Activated T-cell treated with anti-CD3 and anti-CD28 coated beads, Interleukin-2, amount 50 U/mL, for 24 hours (primary cell): ENCODE results near the gene MZF1.
A peak's percentile ranks its signal among the peaks of the same experiment; 100 is the strongest.
"Not testable (repeated sequence)": the region's sequence is repeated elsewhere in the genome, so short reads cannot be mapped to it uniquely, and the experiment has no call there.

Source experiments
- DNase-seq: peaks from one replicate; pipeline ENCODE4 v3.0.0-alpha.2; 2020
- H3K27ac Mint-ChIP-seq: 2 replicates; pipeline ENCODE4 v1.8.0; 2020; ENCODE audit warnings: mild to moderate bottlenecking, mixed read lengths
- H3K27me3 Mint-ChIP-seq: 2 replicates; pipeline ENCODE4 v1.8.0; 2020; ENCODE audit warnings: mixed read lengths
- H3K36me3 Mint-ChIP-seq: 2 replicates; pipeline ENCODE4 v1.8.0; 2020; ENCODE audit warnings: low read depth, mixed read lengths
- H3K4me1 Mint-ChIP-seq: 2 replicates; pipeline ENCODE4 v1.8.0; 2020; ENCODE audit warnings: low read depth, mixed read lengths
- H3K4me3 Mint-ChIP-seq: 2 replicates; pipeline ENCODE4 v1.8.0; 2020; ENCODE audit warnings: mild to moderate bottlenecking, moderate library complexity, mixed read lengths
- H3K9me3 Mint-ChIP-seq: 2 replicates; pipeline ENCODE4 v1.8.0; 2020; ENCODE audit warnings: mixed read lengths

The MZF1 gene

DNA sequence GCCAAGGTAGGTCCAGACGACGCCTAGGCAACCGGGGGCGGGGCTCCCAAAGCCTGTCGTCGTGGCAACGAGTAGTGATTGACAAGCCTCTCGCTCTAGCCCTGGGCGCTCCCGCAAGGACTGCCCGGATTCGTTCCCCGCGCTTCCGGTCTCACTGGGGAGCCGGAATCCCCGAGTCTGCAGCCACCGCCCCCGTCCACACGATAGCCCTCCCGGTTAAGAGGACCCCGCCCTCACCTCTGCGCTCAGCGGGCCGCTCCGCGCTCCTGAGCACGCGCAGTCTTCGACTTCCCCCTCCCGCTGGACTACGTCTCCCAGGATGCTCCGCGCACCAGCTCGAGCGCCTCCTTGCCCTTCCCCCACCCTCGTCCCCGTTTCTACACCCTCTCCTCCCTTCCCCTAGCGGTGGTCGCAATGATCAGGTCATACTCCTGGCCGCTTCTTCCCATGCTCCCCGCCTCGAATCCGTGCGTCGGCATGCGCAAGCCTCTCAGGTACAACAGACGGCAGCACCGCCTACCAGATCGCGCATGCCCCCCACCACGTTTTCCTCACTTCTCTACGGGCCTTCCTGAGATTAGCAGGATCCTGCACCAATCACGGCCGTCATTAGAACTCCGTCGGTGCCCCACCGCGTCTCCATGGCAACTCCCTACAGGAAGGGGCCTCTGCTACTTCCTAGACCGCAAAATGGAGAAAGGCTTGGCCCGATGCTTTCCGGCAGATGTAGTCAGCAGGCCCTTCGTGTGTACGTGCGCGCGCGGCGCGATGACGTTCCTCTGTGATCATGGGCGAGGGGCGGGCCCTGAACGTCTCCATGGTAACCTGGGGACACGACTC is at the start of gene MZF1:
TSS of gene MZF1 (minus strand) at position 518 of the 840 bp plus-strand sequence. CDS start 1,946 bp downstream, outside the sequence.
- no peaks in the 10 kb centered on the region for H3K9me3 Mint-ChIP-seq
- H3K4me3 Mint-ChIP-seq: peak within 1 kb of the TSS; percentile 92
- H3K27me3 Mint-ChIP-seq: no peaks in the 10 kb centered on the region
- DNase-seq: peak; percentile 100
- H3K27ac Mint-ChIP-seq: peak within 1 kb of the TSS; percentile 100
- H3K36me3 Mint-ChIP-seq: peaks cover 57% of the 10 kb centered on the region
- H3K4me1 Mint-ChIP-seq: peaks cover 45% of the 10 kb centered on the region

DNA sequence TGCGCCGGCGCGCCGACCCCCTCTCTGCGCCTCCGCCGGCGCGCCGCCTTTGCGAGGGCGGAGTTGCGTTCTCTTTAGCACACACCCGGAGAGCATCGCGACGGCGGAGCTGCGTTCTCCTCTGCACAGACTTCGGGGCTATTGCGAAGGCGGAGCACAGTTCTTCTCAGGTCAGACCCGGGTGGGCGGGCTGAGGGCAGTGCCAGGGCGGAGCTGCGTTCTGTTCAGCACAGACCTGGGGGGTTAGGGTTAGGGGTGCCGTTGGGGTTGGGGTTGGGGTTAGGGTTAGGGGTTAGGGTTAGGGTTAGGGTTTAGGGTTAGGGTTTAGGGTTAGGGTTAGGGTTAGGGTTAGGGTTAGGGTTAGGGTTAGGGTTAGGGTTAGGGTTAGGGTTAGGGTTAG is 34.1 kb upstream of the MZF1 start:
- not testable (repeated sequence) for H3K27ac Mint-ChIP-seq, H3K27me3 Mint-ChIP-seq, H3K4me3 Mint-ChIP-seq

DNA sequence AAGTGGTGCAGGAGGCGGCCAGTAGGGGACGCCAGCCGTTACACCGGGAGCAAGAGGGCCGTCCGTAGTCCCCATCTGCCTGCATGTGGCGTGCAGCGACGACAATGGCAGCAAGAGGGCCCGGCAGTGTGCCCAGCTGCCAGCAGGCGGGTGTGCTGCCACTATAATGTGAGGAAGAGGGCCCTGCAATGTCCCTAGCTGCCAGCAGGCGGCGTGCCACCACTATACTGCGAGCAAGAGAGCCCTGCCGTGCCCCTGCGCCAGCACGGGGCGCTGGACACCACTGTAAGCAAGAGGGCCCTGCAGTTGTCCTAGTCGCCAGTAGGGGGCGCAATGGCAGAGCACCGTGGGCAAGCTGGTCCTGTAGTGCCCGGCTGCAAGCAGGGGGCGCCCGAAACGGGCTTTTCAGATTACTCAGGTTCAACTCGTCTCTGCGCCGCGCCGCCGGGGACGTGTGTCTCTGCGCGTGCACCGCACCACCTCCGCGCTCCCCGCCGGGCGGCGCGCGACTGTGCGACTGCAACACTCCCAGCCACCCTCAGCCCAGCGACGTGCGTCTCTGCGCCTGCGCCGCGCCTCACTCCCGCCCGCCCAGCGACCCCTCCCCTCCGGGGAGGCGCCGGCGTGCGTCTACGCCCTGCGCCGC is 33.2 kb upstream of the MZF1 start:
- not testable (repeated sequence) for DNase-seq, H3K4me3 Mint-ChIP-seq, H3K4me1 Mint-ChIP-seq, H3K27ac Mint-ChIP-seq, H3K36me3 Mint-ChIP-seq, H3K27me3 Mint-ChIP-seq, H3K9me3 Mint-ChIP-seq

More for the DNA sequence above, 34.1 kb upstream of the MZF1 start:
- not testable (repeated sequence) for H3K9me3 Mint-ChIP-seq, H3K36me3 Mint-ChIP-seq, H3K4me1 Mint-ChIP-seq, DNase-seq

DNA sequence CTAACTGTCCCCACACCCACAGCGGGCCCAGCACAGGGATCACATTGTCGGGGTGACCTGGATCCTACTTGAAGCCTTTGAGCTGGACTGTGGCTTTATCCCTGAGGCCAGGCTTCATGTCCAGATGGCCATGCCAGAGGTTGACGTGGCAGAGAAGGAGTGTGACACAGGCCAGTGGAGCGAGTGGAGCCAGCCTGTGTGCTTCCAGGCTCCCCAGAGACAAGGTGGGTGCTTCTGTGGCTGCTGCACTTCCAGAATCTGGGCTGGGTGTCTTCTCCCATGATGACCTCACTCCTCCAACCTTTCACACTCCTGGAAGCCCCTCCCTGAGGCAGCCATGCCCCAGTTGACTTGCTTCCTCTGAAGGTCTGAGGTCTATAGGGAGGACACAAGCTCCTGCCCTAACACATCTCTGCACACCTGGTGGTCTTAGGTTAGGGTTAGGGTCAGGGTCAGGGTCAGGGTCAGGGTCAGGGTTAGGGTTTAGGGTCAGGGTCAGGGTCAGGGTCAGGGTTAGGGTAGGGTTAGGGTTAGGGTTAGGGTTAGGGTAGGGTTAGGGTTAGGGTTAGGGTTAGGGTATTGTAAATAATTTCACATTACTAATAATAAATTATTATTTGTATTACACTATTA is 13.1 kb upstream of the MZF1 start:
- H3K27ac Mint-ChIP-seq: no peak overlapping the region
- H3K36me3 Mint-ChIP-seq: peaks cover 26% of the 10 kb centered on the region
- H3K9me3 Mint-ChIP-seq: no peaks in the 10 kb centered on the region
- no peak overlapping the region for H3K4me3 Mint-ChIP-seq
- H3K27me3 Mint-ChIP-seq: no peaks in the 10 kb centered on the region
- peaks cover 3% of the 10 kb centered on the region for H3K4me1 Mint-ChIP-seq
- no peak for DNase-seq

DNA sequence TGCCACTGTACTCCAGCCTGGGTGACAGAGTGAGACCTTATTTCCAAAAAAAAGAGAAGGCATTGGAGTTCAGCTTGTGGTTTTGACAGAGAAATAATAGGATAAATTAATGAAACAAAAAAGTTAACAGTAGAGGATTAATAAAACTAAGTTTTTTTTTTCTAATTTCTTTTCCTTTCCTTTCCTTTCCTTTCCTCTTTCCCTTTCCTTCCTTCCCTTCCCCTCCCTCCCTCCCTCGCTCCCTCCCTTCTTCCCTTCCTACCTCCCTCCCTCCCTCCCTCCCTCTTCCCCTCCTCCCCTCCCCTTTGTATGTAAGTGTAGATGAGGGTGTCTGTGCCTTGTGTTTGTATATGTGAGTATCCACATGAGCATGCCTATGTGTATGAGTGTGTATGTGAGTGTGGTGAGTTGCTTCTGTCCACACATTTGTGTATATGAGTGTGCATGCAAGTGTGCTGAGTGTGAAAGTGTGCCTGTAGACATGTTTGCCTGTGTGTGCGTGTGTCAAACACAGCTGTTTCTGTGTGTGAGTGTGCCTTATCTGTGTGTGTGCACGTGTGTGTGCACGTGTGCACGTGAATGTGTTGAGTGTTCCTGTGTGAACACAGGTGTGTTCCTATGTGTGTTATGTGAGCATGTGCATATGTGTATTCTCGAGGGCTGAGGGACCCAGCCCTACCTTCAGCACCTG is 12.5 kb upstream of the MZF1 start:
- peaks cover 9% of the 10 kb centered on the region for H3K4me1 Mint-ChIP-seq
- H3K4me3 Mint-ChIP-seq: no peak overlapping the region
- no peaks in the 10 kb centered on the region for H3K27me3 Mint-ChIP-seq
- H3K36me3 Mint-ChIP-seq: peaks cover 28% of the 10 kb centered on the region
- DNase-seq: no peak
- no peaks in the 10 kb centered on the region for H3K9me3 Mint-ChIP-seq
- no peak overlapping the region for H3K27ac Mint-ChIP-seq

DNA sequence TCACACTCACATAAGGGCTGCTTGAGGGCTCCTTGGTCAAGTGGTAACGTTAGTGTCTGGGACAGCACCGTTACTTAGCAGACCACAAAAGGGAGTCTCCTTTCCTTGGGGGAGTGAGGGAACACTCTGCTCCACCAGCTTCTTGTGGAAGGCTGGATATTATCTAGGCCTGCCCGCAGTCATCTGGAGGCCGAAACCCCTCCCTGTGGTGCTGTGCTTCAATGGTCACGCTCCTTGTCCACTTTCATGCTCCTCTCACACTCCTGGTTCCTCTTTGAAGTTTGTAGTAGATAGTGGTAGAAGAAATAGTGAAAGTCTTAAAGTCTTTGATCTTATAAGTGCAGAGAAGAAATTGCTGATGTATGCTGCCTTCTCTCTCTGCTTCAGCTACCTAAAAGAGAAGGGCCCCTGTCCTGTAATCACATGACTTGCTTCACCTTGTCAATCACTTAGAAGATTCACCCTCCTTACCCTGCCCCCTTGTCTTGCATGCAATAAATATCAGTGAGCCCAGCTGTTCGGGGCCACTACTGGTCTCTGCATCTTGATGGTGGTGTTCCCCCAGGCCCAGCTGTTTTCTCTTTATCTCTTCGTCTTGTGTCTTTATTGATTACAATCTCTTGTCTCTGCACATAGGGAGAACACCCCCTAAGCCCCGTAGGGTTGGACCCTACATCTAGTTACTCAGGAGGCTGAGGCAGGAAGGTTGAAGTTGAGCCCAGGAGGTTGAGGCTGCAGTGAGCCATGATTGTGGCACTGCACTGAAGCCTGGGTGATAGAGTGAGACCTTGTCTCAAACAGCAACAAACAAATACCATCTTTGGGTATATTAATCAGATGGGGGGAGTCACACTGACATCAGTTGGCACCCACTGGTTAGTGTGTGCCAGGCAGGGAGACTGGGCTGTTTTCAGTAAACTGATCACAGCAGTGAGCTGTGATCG is 11.6 kb upstream of the MZF1 start:
- DNase-seq: no peak
- H3K4me1 Mint-ChIP-seq: peaks cover 9% of the 10 kb centered on the region
- H3K36me3 Mint-ChIP-seq: peaks cover 28% of the 10 kb centered on the region
- H3K27ac Mint-ChIP-seq: no peak overlapping the region
- H3K27me3 Mint-ChIP-seq: no peaks in the 10 kb centered on the region
- no peaks in the 10 kb centered on the region for H3K9me3 Mint-ChIP-seq
- H3K4me3 Mint-ChIP-seq: no peak overlapping the region

DNA sequence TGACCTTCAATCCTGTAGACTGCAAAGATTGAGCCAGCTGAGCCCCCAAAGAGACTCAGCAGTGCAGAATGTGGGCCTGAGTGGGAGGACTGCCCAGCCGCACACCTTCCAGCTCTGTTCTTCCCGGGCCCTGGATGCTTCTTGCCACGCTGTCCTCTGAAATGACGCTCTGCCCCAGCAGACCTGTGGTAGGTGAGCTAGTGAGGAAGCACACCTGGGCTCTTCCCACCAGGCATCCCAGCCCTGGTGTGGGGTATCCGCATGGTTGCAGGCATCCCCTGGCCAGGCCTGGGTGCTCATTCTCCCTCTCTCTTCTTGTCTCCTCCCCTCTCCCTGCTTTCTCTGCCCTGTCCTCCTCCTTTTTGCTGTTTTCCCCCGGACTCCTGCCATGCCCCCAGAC is 9.8 kb upstream of the MZF1 start:
- Mint-ChIP-seq H3K4me3 (no peak overlapping the region), H3K27me3 (no peaks in the 10 kb centered on the region), H3K36me3 (peaks cover 35% of the 10 kb centered on the region), H3K9me3 (no peaks in the 10 kb centered on the region), H3K4me1 (peaks cover 26% of the 10 kb centered on the region), H3K27ac (no peak overlapping the region)
- DNase-seq: no peak

DNA sequence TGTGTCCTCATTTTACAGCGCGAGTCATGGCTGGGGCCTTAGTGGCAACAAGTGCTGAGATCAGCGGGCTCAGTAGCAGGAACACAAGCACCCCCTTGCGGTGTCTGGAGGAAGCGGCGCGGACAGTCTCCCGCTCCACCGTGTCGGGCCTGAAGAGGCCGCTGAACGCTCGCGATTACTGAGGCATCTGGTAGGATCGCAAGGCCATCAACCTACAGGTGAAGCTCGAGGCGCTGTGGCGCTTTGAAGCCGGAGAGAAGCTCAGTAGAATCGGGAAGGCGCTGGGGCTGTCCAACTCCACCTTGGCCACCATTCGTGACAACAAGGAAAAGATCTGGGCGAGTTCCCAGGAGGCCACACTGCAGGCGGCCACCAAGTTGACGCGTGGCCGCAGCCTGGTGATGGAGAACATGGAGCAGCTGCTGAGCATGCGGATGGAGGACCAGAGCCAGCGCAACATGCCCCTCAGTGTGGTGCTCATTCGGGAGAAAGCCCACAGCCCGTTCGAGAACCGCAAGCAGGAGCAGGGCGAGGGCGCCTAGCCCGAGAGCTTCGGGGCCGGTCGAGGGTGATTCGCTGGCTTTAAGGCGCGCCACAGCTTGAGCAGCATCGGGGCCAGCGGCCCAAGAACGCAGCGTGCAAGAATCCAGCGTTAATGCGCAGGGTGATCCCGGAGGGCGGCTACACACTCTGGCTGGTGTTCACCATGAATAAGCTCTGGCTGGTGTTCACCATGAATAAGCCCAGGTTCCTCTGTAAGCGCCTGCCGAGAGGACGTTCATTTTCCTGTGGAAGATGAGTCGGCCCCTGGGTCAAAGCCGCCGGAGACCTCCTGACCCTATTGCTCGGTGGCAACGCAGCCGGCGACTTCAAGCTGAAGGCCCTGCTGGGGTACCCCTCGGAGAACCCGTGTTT is 8.3 kb upstream of the MZF1 start:
- peaks cover 34% of the 10 kb centered on the region for H3K4me1 Mint-ChIP-seq
- DNase-seq: peak; percentile 93
- no peaks in the 10 kb centered on the region for H3K27me3 Mint-ChIP-seq
- peaks cover 39% of the 10 kb centered on the region for H3K36me3 Mint-ChIP-seq
- H3K9me3 Mint-ChIP-seq: no peaks in the 10 kb centered on the region
- H3K4me3 Mint-ChIP-seq: no peak overlapping the region
- peak overlapping the region; percentile 87 for H3K27ac Mint-ChIP-seq

DNA sequence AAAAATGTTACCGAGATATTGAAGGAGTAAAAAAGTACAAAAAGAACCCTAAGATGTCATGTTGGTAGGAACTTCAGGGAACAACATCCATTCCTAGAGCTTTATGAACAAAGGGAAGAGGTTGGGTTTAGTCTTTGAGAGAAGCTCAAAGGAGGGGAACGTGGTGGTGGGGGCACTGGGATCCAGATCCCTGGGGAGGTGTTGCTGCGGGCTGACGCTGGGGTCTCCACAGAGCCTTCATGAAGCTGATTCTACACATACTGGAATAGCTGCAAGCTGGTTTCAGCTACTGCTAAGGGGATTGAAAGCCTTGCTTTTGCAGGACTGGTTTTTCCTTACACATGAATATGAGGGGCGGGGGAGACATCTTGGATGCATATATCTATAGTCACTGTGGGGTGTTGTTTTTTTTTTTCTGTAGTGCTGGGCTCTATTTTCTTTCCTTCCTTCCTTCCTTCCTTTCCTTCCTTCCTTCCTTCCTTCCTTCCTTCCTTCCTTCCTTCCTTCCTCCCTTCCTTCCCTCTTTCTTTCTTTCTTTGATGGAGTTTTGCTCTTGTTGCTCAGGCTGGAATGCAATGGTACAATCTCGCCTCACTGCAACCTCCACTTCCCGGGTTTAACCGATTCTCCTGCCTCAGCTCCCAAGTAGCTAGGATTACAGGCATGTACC is 6.5 kb upstream of the MZF1 start:
- H3K4me1 Mint-ChIP-seq: peaks cover 41% of the 10 kb centered on the region
- peak overlapping the region; percentile 63 for H3K27ac Mint-ChIP-seq
- H3K27me3 Mint-ChIP-seq: no peaks in the 10 kb centered on the region
- H3K4me3 Mint-ChIP-seq: no peak overlapping the region
- DNase-seq: no peak
- H3K36me3 Mint-ChIP-seq: peaks cover 43% of the 10 kb centered on the region
- H3K9me3 Mint-ChIP-seq: no peaks in the 10 kb centered on the region

DNA sequence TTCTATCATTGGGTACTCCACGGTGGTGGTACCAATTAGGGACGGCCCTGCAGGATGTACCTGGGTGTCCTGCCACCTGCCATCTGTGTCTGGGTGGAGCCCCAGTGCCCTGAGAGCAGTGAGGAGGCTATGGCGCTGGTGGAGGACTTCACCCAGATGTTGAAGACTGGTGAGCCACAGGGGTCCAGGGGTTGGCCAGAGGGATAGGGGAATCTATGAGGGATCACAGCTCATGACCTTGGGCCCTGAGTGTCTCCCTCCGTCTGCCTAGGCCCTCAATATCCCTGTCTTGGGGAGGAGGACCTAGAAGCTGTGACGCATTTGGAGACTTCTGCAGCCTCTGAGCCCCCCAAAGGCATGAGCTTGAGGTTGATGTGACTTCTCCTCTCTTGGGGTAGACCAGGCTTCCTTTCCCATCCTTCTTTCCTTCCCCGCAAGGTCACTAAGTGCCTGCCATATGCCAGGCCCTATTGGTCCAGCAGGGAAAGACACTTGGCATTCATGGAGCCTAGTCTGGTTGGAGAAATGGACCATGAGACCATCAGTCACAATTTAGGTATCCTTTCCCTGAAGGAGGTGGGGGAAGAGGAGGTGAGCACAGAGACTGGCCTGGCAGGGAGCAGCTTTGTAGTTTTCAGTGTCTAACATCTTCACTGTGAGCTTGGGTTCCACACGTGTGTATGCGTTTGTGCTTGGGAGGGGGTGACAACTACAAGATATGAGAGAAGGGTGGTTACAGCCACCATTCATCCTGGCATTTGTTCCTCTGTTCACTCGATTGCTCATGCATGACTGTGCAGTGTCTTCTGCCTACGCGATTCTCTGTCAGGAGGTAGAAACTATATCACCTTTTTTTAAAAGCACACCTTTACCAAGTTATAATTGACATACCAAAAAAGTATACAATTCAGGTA is 5.1 kb upstream of the MZF1 start:
- peaks cover 36% of the 10 kb centered on the region for H3K36me3 Mint-ChIP-seq
- no peaks in the 10 kb centered on the region for H3K27me3 Mint-ChIP-seq
- no peaks in the 10 kb centered on the region for H3K9me3 Mint-ChIP-seq
- DNase-seq: peak; percentile 34
- peaks cover 52% of the 10 kb centered on the region for H3K4me1 Mint-ChIP-seq
- peak overlapping the region; percentile 86 for H3K27ac Mint-ChIP-seq
- peak overlapping the region; percentile 39 for H3K4me3 Mint-ChIP-seq

DNA sequence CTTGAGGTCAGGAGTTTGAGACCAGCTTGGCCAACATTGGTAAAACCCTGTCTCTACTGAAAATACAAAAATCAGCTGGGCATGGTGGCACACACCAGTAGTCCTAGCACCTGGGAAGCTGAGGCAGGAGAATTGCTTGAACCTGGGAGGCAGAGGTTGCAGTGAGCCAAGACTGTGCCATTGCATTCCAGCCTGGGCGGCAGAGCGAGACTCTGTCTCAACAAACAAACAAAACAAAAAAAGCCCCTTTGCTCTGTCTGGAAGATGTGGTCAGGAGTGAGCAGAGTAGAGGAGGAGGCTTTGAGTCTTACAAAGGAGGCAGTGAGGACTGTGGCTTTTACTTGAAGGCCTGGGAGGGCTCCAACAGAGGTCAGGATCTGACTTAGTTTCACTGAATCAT is 4.4 kb upstream of the MZF1 start:
- peak overlapping the region; percentile 39 for H3K4me3 Mint-ChIP-seq
- DNase-seq: peak; percentile 24

More for the DNA sequence above, 4.4 kb upstream of the MZF1 start:
- H3K9me3 Mint-ChIP-seq, H3K27me3 Mint-ChIP-seq: not testable (repeated sequence)
- Mint-ChIP-seq H3K4me1 (peaks cover 55% of the 10 kb centered on the region), H3K36me3 (peaks cover 34% of the 10 kb centered on the region), H3K27ac (peak overlapping the region; percentile 86)
